GM12878 (cell line): ENCODE measurements around the gene SNAP29. TPM values are rescaled to one million over a fixed set of nuclear protein-coding genes. Genes with fewer than 3 reads are reported as not detected.

Source experiments
- BMI1 ChIP-seq: fragments of 450-650 bp; IDR thresholded peaks from 2 replicates; pipeline ENCODE4 v1.6.1; 2016; ENCODE audit warnings: mild to moderate bottlenecking, moderate library complexity, borderline replicate concordance
- ETV6 ChIP-seq, 2 experiments: fragments of 450-650 bp in 1 of 2; IDR thresholded peaks in 1 of 2; conservative IDR thresholded peaks in 1 of 2; 2 replicates each; pipeline ENCODE4 v1.6.1; 2014; ENCODE audit warnings: antibody characterized with exemption in 1 of 2, borderline replicate concordance in 1 of 2, low read depth in 1 of 2, mild to moderate bottlenecking in 1 of 2, moderate library complexity in 1 of 2
- IRF5 ChIP-seq: fragments of 450-650 bp; IDR thresholded peaks from 2 replicates; pipeline ENCODE4 v1.6.1; 2017; ENCODE audit warnings: borderline replicate concordance
- POLR2A ChIP-seq: IDR thresholded peaks from 2 replicates; pipeline ENCODE4 v1.6.1; 2011; ENCODE audit warnings: low read depth, mild to moderate bottlenecking, low read length
- REST ChIP-seq: IDR thresholded peaks from 2 replicates; pipeline ENCODE4 v1.6.1; 2012; ENCODE audit warnings: mild to moderate bottlenecking, low read depth, low read length
- SP1 ChIP-seq: IDR thresholded peaks from one replicate; pipeline ENCODE4 v1.6.1; 2011; ENCODE audit warnings: low read depth, low read length
- STAT3 ChIP-seq: IDR thresholded peaks from 2 replicates; pipeline ENCODE4 v1.6.1; 2011; ENCODE audit warnings: low read depth, low read length, improper control_type of control experiment
- WRNIP1 ChIP-seq: IDR thresholded peaks from 2 replicates; pipeline ENCODE4 v1.6.1; 2011; ENCODE audit warnings: low read depth, low read length, improper control_type of control experiment, borderline replicate concordance
- ZNF274 ChIP-seq: IDR thresholded peaks from one replicate; pipeline ENCODE4 v1.8.0; 2011; ENCODE audit not compliant: insufficient read length, insufficient read depth
- polyA plus RNA-seq, 11 experiments: library from polyadenylated mRNA; depleted of rRNA in 4 of 11; unstranded in 6 of 11; stranded (reverse) in 5 of 11; fragments of >200 nt; fragmentation: Nextera tagmentation in 4 of 11; fragmentation: Illumina TruSeq in 1 of 11; extraction: Ambion mirVana in 4 of 11; extraction: Trizol in 1 of 11; gene quantifications; 1 replicate in 1 of 11; 2 replicates in 10 of 11; pipeline versions ENCODE4 v1.2.1 to v1.2.3, GENCODE V29; 2011 to 2016; ENCODE audit warnings: inconsistent platforms in 2 of 11, missing spikeins in 2 of 11, low read depth in 1 of 11
- total RNA-seq, 4 experiments: library from RNA; depleted of rRNA in 3 of 4; stranded (reverse); fragments of >200 nt in 3 of 4; fragmentation: Illumina TruSeq in 1 of 4; extraction: Trizol in 1 of 4; gene quantifications; 2 replicates each; pipeline versions ENCODE4 v1.2.1 to v1.2.3, GENCODE V29; 2013 to 2021
- TF ChIP-seq, protein P1 (sequence below): IDR thresholded peaks from 2 replicates; pipeline ENCODE4 v1.6.1; 2011; ENCODE audit warnings: low read depth, mild to moderate bottlenecking, low read length, moderate library complexity, borderline replicate concordance; ENCODE audit errors: extremely low read depth

The SNAP29 gene
- total and polyA plus RNA-seq, 10 of the 15 experiments (the other 5 are each of a cell fraction or from before 2014, with no cell fraction given): 4.7 to 45.7 (median 27.9) TPM

DNA sequence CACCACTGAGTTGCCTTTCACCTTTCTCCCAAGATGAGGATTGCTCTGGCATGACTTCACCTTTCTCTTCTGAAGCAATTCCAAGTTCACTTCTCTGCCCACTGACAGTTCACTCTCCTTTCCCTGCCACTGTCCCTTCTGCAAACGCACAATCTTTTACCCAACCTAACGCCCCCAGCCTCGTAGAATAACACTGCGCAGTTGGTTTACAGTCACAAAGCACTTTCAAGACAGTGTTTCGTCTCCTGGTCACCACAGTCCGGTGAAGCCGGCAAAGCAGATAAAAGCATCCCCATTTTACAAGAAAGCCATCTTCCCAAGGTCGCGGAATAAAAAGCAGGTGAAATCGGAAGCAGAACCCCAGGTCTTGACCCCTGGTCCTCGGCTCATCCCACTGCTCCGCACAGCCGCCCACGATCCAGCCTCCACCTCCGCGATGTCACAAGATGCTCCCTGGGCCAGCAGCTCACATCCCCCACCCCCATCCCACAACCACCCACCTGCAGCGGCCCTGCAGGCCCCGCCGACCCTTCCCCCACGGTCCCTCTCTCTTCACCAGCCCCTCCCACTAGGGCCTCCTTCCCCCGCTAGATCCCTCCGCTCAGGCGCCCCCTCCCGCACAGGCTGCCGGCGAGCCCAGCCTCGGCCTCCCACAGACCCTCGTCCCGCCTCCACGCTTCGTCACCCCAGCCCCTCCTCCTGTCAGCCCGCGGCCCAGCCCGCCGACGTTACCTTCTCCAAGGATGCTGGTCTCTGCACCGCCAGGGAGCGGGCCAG, 781 bp upstream of the SNAP29 start (continued):
- TF ChIP-seq, protein P1, sequence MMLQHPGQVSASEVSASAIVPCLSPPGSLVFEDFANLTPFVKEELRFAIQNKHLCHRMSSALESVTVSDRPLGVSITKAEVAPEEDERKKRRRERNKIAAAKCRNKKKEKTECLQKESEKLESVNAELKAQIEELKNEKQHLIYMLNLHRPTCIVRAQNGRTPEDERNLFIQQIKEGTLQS: no peak
- TF ChIP-seq POLR2A (no peak; the same call in 1 of the 2 replicates), BMI1 (no peak), SP1 (peak; percentile 15), WRNIP1 (0 out of 2 replicates have a peak, but pooled peaks have one; percentile 36), STAT3 (no peak), IRF5 (no peak), ETV6 (conservative IDR thresholded peaks at IDR 0.05 in 1 of 2, IDR thresholded peaks at IDR 0.05 in 1 of 2; ENCODE audit: borderline replicate concordance in 1 of 2, low read depth in 1 of 2) (no peak), REST (no peak), ZNF274 (no peak)
